ENCODE data around the gene STYXL1.
A peak's percentile ranks its signal among the peaks of the same experiment; 100 is the strongest.
"Not testable (repeated sequence)": the region's sequence is repeated elsewhere in the genome, so short reads cannot be mapped to it uniquely, and the experiment has no call there.

Gene STYXL1

DNA sequence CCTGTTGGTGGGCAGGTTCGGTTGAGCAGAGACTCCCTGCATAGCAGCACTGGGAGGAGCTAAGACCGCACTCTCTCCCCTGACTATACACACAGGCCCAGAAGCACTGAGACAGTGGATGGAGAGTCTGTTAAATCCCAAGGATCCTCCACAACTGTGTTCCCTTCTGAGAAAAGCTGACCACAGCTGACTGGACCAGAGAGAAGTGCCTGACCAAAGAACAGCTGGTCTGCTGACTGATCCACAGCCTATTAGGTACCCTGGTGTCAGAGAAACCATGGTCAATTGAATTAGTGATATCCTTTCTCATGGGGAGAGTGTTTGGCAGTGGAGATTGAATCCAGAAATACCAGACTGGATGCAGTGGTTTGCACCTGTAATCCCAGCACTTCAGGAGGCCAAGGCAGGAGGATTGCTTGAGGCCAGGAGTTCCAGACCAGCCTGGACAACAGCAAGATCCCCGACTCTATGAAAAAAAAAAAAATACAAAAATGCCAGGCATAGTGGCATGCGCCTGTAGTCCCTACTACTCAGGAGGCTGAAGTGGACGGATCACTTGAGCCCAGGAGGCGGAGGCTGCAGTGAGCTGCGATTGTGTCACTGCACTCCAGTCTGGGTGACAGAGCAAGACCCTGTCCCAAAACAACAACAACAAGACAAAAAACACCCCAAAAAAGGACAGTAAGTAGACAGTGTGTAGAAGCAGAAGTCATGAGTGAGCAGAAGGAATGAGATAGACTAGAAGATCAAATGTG lies 25.6 kb downstream of the STYXL1 start:
- DNase-seq = no peak

DNA sequence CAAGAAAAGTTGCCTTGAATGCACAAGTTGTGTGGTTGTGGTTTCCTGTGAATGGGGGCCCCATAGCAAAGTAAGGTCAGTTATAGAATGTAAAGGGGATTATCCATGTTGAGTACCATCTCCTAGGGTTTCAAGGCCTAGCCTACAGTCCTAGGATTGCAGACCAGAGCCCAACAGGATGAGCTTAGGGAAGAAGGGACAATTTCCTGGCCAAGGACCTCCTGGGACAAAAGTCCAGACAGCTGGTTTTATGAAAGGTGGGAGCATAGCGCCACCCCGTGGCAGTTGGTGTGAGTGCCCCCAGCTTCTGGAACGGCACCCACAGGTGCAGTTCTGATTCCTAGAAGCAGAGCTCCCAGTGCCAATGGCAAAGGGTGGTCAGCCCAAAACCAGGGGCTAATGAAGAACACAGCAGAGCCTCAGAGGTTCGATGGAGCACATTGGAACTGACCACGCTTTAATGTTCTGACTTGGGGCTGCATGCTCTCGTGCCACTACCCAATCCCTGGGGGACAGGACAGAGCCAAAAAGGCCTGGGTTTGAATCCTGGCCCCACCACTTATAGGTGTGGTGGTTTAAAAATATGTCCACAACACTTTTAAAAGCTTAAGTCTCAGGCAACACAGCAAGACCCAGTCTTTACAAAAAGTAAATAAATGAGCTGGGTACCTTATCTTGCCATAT lies 27.6 kb downstream of the STYXL1 start:
- peak; percentile 48 for DNase-seq

DNA sequence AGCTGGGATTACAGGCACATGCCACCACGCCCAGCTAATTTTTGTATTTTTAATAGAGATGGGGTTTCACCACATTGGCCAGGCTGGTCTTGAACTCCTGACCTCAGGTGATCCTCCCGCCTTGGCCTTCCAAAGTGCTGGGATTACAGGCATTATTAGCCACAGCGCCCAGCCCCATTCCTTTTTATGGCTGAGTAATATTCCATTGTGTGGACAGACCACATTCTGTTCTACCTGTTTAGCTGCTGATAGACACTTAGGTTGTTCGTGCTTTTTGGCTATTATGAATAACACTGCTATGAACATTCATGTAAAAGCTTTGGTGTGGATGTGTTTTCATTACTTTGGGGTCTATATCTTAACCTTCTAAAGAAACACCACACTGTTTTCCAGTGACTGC lies 29.3 kb downstream of the STYXL1 start:
- DNase-seq = not testable (repeated sequence)

GRCh38 chr7:76016191-76016947 lies 31.4 kb downstream of the STYXL1 start:
- DNase-seq = no peak

DNA sequence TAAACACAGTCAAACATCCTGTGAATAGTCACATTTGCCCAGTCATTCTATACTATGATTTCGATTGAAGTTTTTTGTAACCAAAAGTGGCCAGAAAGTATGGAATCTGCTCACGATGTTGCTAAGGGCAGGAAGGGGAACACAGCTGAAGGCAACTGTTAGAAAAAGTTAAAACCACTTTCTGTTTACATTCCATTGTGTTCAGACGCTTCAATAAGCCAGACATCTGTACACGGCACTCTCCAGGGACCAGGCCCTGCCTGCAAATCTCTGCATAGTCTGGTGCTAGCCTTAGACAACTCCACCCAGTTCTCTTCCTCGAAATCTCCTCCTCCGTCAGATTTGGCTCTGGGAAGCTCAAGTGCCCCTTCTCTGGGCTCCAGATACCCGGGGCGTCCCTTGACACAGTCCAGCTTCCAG lies 36.3 kb downstream of the STYXL1 start:
- DNase-seq = no peak

DNA sequence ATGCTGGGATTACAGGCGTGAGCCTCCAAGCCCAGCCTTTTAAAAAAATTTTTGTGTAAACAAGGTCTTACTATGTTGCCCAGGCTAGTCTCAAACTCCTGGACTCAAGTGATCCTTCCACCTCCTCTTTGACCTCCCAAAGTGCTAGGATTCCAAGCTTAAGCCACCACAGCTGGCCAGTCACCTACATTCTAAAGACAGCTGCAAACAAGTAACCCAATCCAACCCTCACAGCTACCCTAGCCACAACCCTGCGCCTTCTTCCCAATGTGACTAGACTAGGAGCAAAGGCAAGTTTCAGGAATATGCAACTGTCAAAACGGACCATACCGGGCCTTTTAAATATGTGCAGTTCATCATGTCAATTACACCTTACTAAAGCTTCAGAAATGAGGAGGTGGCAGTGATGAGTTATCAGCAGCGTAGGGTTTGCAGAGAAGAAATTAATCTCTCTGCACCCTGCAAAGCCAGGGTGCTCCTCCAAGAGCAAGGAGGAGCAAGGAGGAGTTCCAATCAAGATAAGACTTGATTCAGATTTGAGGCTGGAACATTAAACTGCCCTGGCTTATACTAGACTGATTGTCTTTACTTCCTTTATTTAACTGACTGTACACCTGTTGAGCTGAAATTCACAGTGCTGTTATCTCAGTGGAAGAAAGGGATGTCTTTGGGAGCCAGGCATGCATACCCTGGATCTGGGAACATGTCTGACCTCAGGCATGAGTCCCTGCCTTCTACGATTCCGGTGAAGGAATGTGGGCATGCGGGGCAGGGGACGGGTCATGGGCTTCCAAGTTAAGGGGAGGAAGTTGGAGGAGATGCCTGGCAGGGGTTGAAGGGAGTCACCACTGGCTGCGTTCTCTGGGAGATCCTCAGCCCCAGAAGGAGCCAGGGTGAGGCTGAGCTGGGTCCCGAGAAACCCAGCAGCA lies 37.9 kb downstream of the STYXL1 start:
- no peak for DNase-seq

DNA sequence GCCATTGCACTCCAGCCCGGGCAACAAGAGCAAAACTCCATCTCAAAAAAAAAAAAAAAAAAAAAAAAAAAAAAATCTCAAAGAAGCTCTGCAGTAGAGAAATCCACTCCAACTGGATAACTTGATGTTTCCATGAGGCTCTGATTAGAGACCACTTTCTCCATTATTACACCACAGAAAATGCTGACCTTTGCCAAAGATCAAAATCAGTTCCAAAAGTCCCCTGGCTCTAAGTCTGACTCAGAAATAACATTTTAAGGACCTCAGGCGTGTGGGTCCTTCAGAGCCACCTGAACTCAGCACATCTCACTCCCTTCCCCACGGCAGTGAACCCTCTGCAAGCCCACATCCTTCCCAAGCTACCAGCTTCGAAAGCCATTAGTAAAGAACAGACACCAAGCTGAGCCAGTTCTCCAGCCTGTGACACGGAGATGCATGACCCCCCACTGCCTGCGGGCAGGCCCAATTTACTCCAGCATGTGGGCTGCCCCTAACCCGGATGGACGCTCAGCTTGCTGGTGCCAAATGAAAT lies 39.6 kb downstream of the STYXL1 start:
- no peak for DNase-seq

GRCh38 chr7:76005004-76005403 lies 42.8 kb downstream of the STYXL1 start:
- DNase-seq = not testable (repeated sequence)

GRCh38 chr7:76003351-76003750 lies 44.4 kb downstream of the STYXL1 start:
- no peak for DNase-seq

- DNase-seq = no peak
These were observed 45.0 kb downstream of the STYXL1 start for GRCh38 chr7:76002822-76003221.

DNA sequence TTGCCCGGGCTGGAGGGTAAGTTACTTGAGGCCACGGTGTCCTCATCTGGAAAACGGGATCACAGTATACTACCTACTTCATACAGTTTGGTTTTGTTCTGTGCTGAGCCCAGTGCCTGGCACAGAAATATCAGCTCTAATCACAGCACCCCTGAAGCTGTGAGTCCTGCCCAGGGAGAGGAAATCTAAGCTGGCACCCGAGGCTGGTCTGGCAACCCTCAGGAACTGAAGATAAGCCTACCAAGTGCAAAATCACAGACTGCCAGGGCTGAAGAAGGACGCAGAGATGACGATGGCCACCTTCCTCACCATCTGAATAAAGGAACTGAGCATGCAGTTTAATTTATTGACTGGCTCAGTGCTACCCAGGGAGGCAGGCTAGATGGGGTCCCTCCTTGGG lies 45.7 kb downstream of the STYXL1 start:
- no peak for DNase-seq

DNA sequence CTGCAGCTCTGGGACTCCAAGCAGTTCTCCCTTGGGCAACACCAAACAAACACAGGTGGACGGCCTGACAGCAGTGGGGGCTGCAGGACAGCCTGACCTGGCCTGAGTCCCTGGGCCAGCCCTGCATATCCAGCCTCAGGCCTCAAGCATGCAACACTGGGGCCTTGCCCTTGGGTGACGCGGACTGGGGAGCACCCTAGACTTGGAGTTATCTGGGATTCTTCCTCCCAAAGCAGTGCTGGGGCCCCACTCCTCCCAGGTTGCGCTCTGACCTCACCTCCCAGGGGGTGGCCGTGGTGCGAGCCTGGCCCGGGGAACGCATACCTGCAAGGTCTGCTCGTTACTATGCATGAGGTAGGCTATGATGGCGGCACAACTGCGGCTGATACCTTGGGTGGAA lies 47.2 kb downstream of the STYXL1 start:
- no peak for DNase-seq

DNA sequence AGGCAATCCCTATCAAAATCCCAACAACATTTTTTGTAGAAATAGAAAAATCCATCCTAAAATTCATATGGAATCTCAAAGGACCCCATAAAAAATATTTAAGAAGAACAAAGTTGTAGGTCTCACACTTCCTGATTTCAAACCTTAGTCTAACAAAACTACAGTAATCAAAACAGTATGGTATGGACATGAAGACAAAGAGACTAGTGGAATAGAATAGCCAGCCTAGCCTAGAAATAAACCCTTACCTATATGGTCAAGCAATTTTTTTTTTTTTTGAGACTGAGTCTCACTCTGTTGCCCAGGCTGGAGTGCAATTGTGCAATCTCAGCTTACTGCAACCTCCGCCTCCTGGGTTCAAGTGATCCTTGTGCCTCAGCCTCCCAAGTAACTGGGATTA lies 49.8 kb downstream of the STYXL1 start:
- DNase-seq = no peak

- DNase-seq = no peak
These were observed 51.3 kb downstream of the STYXL1 start for GRCh38 chr7:75996476-75996875.

- DNase-seq = no peak
These were observed 51.8 kb downstream of the STYXL1 start for GRCh38 chr7:75995996-75996395.

- DNase-seq = no peak
These were observed 52.7 kb downstream of the STYXL1 start for GRCh38 chr7:75995052-75995471.

GRCh38 chr7:75994388-75995051 lies 53.3 kb downstream of the STYXL1 start, which contains the start of gene TMEM120A:
Gene TMEM120A, minus strand, starts transcription at chr7:75994595. Its CDS starts 25 bp downstream, at chr7:75994570.
- DNase-seq = peak; percentile 88

GRCh38 chr7:75993689-75994387 lies 54.0 kb downstream of the STYXL1 start:
- no peak for DNase-seq

GRCh38 chr7:75992083-75992755 lies 55.6 kb downstream of the STYXL1 start:
- DNase-seq = no peak

DNA sequence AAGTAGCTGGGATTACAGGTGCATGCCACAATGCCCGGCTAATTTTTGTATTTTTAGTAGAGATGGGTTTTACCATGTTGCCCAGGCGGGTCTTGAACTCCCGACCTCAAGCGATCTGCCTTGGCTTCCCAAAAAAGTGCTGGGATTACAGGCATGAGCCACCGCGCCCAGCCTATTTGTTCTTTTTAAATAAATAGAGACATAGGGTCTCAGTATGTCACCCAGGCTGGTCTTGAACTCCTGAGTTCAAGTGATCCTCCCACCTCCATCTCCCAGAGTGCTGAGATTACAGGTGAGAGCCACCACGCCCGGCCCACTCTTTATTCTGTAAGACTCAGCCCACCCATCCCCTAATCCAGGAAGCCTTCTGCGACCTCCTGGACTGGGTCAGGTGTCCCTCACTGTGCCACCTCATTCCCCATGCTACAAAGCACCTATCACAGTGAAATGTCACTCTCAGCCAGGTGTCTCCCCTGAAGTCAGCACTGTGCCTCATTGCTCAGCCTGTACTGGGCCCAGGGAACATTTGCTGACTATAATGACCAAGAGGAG lies 56.2 kb downstream of the STYXL1 start:
- no peak for DNase-seq

All from NCI-H1092 (cell line).